ENCODE measurements around the gene TIPIN.
"Not testable (repeated sequence)": the region's sequence is repeated elsewhere in the genome, so short reads cannot be mapped to it uniquely, and the experiment has no call there.

The TIPIN gene

GRCh38 chr15:66402761-66403284 lies 46.3 kb upstream of the TIPIN start:
- no peak for TF ChIP-seq CTCF (conservative IDR thresholded peaks at IDR 0.05; ENCODE audit: low read depth, low read length)
- H3K4me3 ChIP-seq (ENCODE audit: low read depth, low read length), result no peak overlapping the region
- DNase-seq (ENCODE audit: low read depth), result no peak

- DNase-seq (ENCODE audit: low read depth), result no peak
- TF ChIP-seq CTCF (conservative IDR thresholded peaks at IDR 0.05; ENCODE audit: low read depth, low read length), result peak; percentile 22
- no peak overlapping the region for H3K4me3 ChIP-seq (ENCODE audit: low read depth, low read length)
Observed at GRCh38 chr15:66401130-66402021, 44.9 kb upstream of the TIPIN start.

GRCh38 chr15:66400351-66400774 lies 43.9 kb upstream of the TIPIN start:
- TF ChIP-seq CTCF (conservative IDR thresholded peaks at IDR 0.05; ENCODE audit: low read depth, low read length), result no peak
- H3K4me3 ChIP-seq (ENCODE audit: low read depth, low read length), result no peak overlapping the region
- peak; percentile 37 for DNase-seq (ENCODE audit: low read depth)

GRCh38 chr15:66399276-66399675 lies 42.8 kb upstream of the TIPIN start:
- H3K4me3 ChIP-seq (ENCODE audit: low read depth, low read length), result no peak overlapping the region
- TF ChIP-seq CTCF (conservative IDR thresholded peaks at IDR 0.05; ENCODE audit: low read depth, low read length), result no peak
- no peak for DNase-seq (ENCODE audit: low read depth)

GRCh38 chr15:66394915-66395314 lies 38.4 kb upstream of the TIPIN start:
- TF ChIP-seq CTCF (conservative IDR thresholded peaks at IDR 0.05; ENCODE audit: low read depth, low read length), result no peak
- DNase-seq (ENCODE audit: low read depth), result no peak
- H3K4me3 ChIP-seq (ENCODE audit: low read depth, low read length), result no peak overlapping the region

GRCh38 chr15:66394472-66394871 lies 38.0 kb upstream of the TIPIN start:
- no peak for TF ChIP-seq CTCF (conservative IDR thresholded peaks at IDR 0.05; ENCODE audit: low read depth, low read length)
- no peak for DNase-seq (ENCODE audit: low read depth)

GRCh38 chr15:66393037-66393436 lies 36.6 kb upstream of the TIPIN start:
- not testable (repeated sequence) for DNase-seq (ENCODE audit: low read depth); H3K4me3 ChIP-seq (ENCODE audit: low read depth, low read length)

More at GRCh38 chr15:66394472-66394871, 38.0 kb upstream of the TIPIN start:
- no peak overlapping the region for H3K4me3 ChIP-seq (ENCODE audit: low read depth, low read length)

Measured in choroid plexus epithelial cell (primary cell).